MCF 10A (cell line): Measurements from ENCODE around the gene BANP. TPM values are rescaled to one million over a fixed set of nuclear protein-coding genes. Genes with fewer than 3 reads are reported as not detected.

Experiments used
- BruUV-seq: library from RNA; stranded (reverse); fragments of 400-500 nt; replicated peaks from 2 replicates; lab custom pipeline; 2021; lab: Mats Ljungman, UMichigan
- CTCF ChIA-PET: fragments of 300-600 bp; sonication (Branson Sonifier 250); formaldehyde crosslinking; extraction: SDS; loops from one replicate; lab custom pipeline; 2021; ENCODE audit warnings: antibody characterized with exemption, inconsistent platforms; lab: Yijun Ruan, JAX
- POLR2A ChIA-PET: fragments of 300-600, 350-650 bp; sonication (Branson Sonifier 250); formaldehyde crosslinking; extraction: SDS; loops from one replicate; lab custom pipeline; 2020; ENCODE audit warnings: antibody characterized with exemption, inconsistent platforms; lab: Yijun Ruan, JAX
- DNase-seq: peaks from one replicate; pipeline ENCODE4 v3.0.0-alpha.2; 2018; ENCODE audit not compliant: unreplicated experiment
- H3K27ac Mint-ChIP-seq: one replicate; pipeline ENCODE4 v1.8.0; 2022; ENCODE audit warnings: mild to moderate bottlenecking, low read depth, mixed read lengths; ENCODE audit not compliant: unreplicated experiment
- H3K27me3 Mint-ChIP-seq: one replicate; pipeline ENCODE4 v1.8.0; 2022; ENCODE audit warnings: mixed read lengths; ENCODE audit not compliant: insufficient read depth, unreplicated experiment
- H3K36me3 Mint-ChIP-seq: one replicate; pipeline ENCODE4 v1.8.0; 2022; ENCODE audit warnings: mild to moderate bottlenecking, moderate library complexity, mixed read lengths; ENCODE audit not compliant: insufficient read depth, unreplicated experiment
- H3K4me1 Mint-ChIP-seq: one replicate; pipeline ENCODE4 v1.8.0; 2022; ENCODE audit warnings: mixed read lengths; ENCODE audit not compliant: insufficient read depth, unreplicated experiment
- H3K4me3 Mint-ChIP-seq: one replicate; pipeline ENCODE4 v1.8.0; 2022; ENCODE audit warnings: mild to moderate bottlenecking, moderate library complexity, mixed read lengths; ENCODE audit not compliant: unreplicated experiment
- H3K9me3 Mint-ChIP-seq: one replicate; pipeline ENCODE4 v1.8.0; 2022; ENCODE audit warnings: mixed read lengths; ENCODE audit not compliant: unreplicated experiment
- intact Hi-C: fragments of 100-400 bp; cut with micrococcal nuclease; formaldehyde crosslinking; loops from 2 replicates; pipeline ENCODE4 v1.14.1; 2022
- total RNA-seq: library from RNA; stranded (reverse); gene quantifications from 2 replicates; pipeline ENCODE4 v1.2.3, GENCODE V29; 2022
- TF ChIP-seq, protein P1 (sequence below): fragments of 200-600 bp; IDR thresholded peaks from one replicate; pipeline ENCODE4 v1.8.0; 2022; ENCODE audit warnings: antibody characterized with exemption, mild to moderate bottlenecking; ENCODE audit not compliant: unreplicated experiment

Gene BANP
- total RNA-seq, 1 experiment from 2014 or later = 38.2 TPM

DNA sequence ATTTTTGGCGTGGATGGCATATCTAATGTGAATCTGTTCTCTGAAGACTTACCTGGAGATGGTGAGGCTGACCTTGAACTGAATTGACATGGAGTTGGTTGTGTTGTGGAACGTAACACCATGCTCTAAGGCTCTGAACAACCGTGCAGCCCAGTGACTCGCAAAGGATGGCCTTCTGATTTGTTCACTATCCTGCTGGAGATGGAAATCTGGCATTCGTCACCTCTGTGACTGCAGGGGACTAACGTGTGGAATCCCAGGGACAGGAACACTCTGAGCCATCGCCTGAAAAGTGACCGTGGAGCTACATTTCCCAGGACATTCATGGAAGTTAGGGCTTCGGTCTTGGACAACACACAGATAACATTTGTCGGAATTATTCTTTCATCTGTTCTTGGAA lies 61.1 kb downstream of the BANP start:
- intact Hi-C loops = no loop called here
- Mint-ChIP-seq H3K27me3 (no peaks in the 10 kb centered on the region), H3K9me3 (no peaks in the 10 kb centered on the region), H3K4me3 (no peak overlapping the region), H3K36me3 (peaks cover 36% of the 10 kb centered on the region), H3K4me1 (no peaks in the 10 kb centered on the region), H3K27ac (no peak overlapping the region)
- no peak for DNase-seq
- POLR2A ChIA-PET = no interaction called here
- BruUV-seq = no TSS peak
- CTCF ChIA-PET = interaction anchor here (1.0 kb wide), 1 partner anchor 550 kb away, joined by 3 read pairs; no protein-coding TSS in a partner anchor
- TF ChIP-seq, protein P1, sequence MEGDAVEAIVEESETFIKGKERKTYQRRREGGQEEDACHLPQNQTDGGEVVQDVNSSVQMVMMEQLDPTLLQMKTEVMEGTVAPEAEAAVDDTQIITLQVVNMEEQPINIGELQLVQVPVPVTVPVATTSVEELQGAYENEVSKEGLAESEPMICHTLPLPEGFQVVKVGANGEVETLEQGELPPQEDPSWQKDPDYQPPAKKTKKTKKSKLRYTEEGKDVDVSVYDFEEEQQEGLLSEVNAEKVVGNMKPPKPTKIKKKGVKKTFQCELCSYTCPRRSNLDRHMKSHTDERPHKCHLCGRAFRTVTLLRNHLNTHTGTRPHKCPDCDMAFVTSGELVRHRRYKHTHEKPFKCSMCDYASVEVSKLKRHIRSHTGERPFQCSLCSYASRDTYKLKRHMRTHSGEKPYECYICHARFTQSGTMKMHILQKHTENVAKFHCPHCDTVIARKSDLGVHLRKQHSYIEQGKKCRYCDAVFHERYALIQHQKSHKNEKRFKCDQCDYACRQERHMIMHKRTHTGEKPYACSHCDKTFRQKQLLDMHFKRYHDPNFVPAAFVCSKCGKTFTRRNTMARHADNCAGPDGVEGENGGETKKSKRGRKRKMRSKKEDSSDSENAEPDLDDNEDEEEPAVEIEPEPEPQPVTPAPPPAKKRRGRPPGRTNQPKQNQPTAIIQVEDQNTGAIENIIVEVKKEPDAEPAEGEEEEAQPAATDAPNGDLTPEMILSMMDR = no peak

DNA sequence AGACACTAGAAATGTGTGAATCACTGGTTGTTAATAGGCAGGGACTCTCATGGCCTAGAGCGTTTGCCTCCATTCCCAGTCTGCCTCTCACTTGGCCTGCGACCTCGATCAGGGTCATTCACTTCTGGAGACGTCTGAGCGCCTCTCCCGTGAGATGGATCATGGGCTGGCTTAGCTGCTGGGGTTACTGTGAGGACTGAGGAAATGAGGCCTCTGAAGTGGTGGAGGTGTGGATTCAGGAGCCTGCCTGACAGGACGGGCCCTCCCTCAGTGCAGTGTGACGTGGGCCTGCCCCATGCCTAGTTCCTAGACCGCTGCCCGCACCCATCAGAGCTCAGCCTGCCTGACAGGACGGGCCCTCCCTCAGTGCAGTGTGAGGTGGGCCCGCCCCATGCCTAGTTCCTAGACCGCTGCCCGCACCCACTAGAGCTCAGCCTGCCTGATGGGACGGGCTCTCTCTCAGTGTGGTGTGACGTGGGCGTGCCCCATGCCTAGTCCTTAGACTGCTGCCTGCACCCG lies 61.9 kb downstream of the BANP start:
- H3K27ac Mint-ChIP-seq = no peak overlapping the region
- peaks cover 28% of the 10 kb centered on the region for H3K36me3 Mint-ChIP-seq
- no peaks in the 10 kb centered on the region for H3K4me1 Mint-ChIP-seq
- no peaks in the 10 kb centered on the region for H3K27me3 Mint-ChIP-seq
- no peak overlapping the region for H3K4me3 Mint-ChIP-seq
- DNase-seq = no peak
- intact Hi-C loops = no loop called here
- H3K9me3 Mint-ChIP-seq = no peaks in the 10 kb centered on the region
- TF ChIP-seq, protein P1 = no peak
- ChIA-PET CTCF (interaction anchor here (0.6 to 1.0 kb wide), 2 partner anchors 16 to 550 kb away, joined by 3 read pairs; no protein-coding TSS in a partner anchor), POLR2A (no interaction called here)
- BruUV-seq = no TSS peak

DNA sequence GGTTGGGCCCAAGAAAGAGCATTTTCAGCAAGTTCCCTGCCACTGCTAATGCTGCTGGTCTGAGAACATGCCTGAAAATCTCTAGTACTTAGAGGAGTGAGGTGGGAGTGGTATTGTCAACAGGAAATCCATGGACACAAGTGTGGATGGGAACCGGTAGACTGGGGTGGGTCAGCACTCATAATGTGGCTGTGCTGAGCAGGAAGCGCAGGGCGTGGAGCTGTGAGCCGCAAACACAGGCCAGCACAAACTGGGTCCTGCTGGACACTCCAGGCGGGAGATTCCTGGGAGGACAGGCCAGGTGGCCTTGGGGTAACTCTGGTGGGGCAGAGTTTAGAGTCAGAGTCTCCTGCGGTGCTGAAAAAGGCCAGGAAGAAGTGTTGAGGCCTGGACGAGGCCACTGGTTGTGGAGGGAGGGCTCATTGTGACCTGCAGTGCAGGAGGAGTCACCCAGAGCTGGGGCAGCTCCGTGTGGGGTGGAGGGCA lies 62.6 kb downstream of the BANP start:
- no peak for DNase-seq
- Mint-ChIP-seq H3K36me3 (peaks cover 22% of the 10 kb centered on the region), H3K27ac (no peak overlapping the region), H3K9me3 (no peaks in the 10 kb centered on the region), H3K4me1 (no peaks in the 10 kb centered on the region), H3K4me3 (no peak overlapping the region), H3K27me3 (no peaks in the 10 kb centered on the region)
- CTCF ChIA-PET = interaction anchor here (0.6 kb wide), 1 partner anchor 16 kb away, joined by 3 read pairs; no protein-coding TSS in a partner anchor
- no TSS peak for BruUV-seq
- TF ChIP-seq, protein P1 = no peak
- intact Hi-C loops = no loop called here
- POLR2A ChIA-PET = no interaction called here

DNA sequence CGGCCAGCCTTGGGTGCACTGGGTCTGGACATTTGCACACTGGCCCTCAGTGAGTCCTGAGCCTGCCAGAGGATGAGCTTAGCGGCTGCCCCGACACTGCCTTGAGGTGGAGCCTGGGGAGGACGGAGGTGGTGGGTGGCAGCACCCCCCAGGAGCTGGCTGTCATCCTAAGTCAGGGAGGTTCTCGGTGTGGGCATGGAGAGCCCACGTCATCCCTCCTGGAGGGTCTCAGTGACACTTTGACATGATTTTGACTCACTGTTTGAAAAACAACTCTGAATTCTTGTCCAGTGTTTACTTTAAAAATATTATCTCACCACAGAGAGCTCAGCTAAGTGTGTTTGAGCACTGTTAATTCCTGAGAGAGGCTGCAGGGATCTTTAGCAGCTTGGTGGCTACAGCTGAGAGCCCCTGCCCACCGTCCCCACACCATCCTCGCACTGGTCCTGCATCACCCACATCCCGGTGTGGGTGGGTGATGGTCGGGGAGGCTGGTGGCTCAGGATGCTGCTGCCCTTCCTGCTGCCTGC lies 63.1 kb downstream of the BANP start:
- ChIA-PET POLR2A (no interaction called here), CTCF (no interaction called here)
- Mint-ChIP-seq H3K27ac (no peak overlapping the region), H3K36me3 (peaks cover 17% of the 10 kb centered on the region), H3K4me1 (no peaks in the 10 kb centered on the region), H3K4me3 (no peak overlapping the region), H3K27me3 (no peaks in the 10 kb centered on the region), H3K9me3 (no peaks in the 10 kb centered on the region)
- DNase-seq = no peak
- intact Hi-C loops = no loop called here
- TF ChIP-seq, protein P1 = no peak
- BruUV-seq = no TSS peak
